NB4 (cell line): ENCODE measurements around the gene ADAMTS16.

Experiments used
- DNase-seq: peaks from one replicate; pipeline ENCODE4 v3.0.0; 2010; ENCODE audit warnings: low read depth
- H3K4me3 ChIP-seq: one replicate; pipeline ENCODE4 v1.5.1; 2011; ENCODE audit warnings: mild to moderate bottlenecking, low read depth, low read length, moderate library complexity
- CTCF ChIP-seq: IDR thresholded peaks from one replicate; pipeline ENCODE4 v1.5.1; 2012; ENCODE audit warnings: low read depth, low read length
- MAX ChIP-seq: IDR thresholded peaks from 2 replicates; pipeline ENCODE4 v1.6.1; 2011; ENCODE audit warnings: low read depth, low read length
- MYC ChIP-seq: IDR thresholded peaks from 2 replicates; pipeline ENCODE4 v1.6.1; 2011; ENCODE audit warnings: low read depth, low read length
- POLR2A ChIP-seq: IDR thresholded peaks from 2 replicates; pipeline ENCODE4 v1.6.1; 2011; ENCODE audit warnings: mild to moderate bottlenecking; ENCODE audit not compliant: insufficient read length; ENCODE audit errors: extremely low read depth

ADAMTS16 gene

GRCh38 chr5:5221724-5222123 is 81.6 kb downstream of the ADAMTS16 start:
- TF ChIP-seq POLR2A (no peak), MYC (no peak), MAX (no peak), CTCF (no peak)

GRCh38 chr5:5231576-5231975 is 91.4 kb downstream of the ADAMTS16 start:
- no peak for TF ChIP-seq CTCF
- TF ChIP-seq POLR2A, result no peak
- no peak for TF ChIP-seq MYC
- no peak for TF ChIP-seq MAX
- no peak for DNase-seq
- H3K4me3 ChIP-seq, result no peak overlapping the region

More at GRCh38 chr5:5221724-5222123, 81.6 kb downstream of the ADAMTS16 start:
- no peak overlapping the region for H3K4me3 ChIP-seq
- no peak for DNase-seq

GRCh38 chr5:5234912-5235311 is 94.8 kb downstream of the ADAMTS16 start:
- H3K4me3 ChIP-seq, result no peak overlapping the region
- no peak for DNase-seq
- TF ChIP-seq POLR2A (no peak), MAX (no peak)

GRCh38 chr5:5235685-5236084 is 95.6 kb downstream of the ADAMTS16 start:
- DNase-seq, result no peak
- no peak for TF ChIP-seq CTCF
- no peak for TF ChIP-seq MAX
- no peak for TF ChIP-seq MYC
- TF ChIP-seq POLR2A, result no peak
- no peak overlapping the region for H3K4me3 ChIP-seq

- no peak overlapping the region for H3K4me3 ChIP-seq
- no peak for DNase-seq
- no peak for TF ChIP-seq MYC
- TF ChIP-seq CTCF, result no peak
- TF ChIP-seq MAX, result no peak
- no peak for TF ChIP-seq POLR2A
These were observed 99.1 kb downstream of the ADAMTS16 start for GRCh38 chr5:5239191-5239590.

- no peak for DNase-seq
- TF ChIP-seq MAX, result no peak
- no peak for TF ChIP-seq CTCF
- TF ChIP-seq POLR2A, result no peak
- no peak for TF ChIP-seq MYC
- H3K4me3 ChIP-seq, result no peak overlapping the region
These were observed 100.1 kb downstream of the ADAMTS16 start for GRCh38 chr5:5240234-5240633.
